Suprapubic skin (tissue), 3 donors: ENCODE measurements around the gene COL12A1.

Source experiments
- POLR2A ChIP-seq, 2 donors: fragments of 450-650 bp; IDR thresholded peaks; one replicate each; pipeline ENCODE4 v1.6.1; 2017; ENCODE audit warnings: antibody characterized with exemption in 2 of 2, mild to moderate bottlenecking in 2 of 2, moderate library complexity in 2 of 2
- TF ChIP-seq, protein P1 (sequence below), 2 donors: fragments of 200-600 bp in 1 of 2; fragments of 450-650 bp in 1 of 2; sonication (generic) in 1 of 2; IDR thresholded peaks; one replicate each; pipeline ENCODE4 v1.5.1; 2016 to 2019; ENCODE audit warnings: antibody characterized with exemption in 2 of 2, mild to moderate bottlenecking in 1 of 2, moderate library complexity in 1 of 2

DNA sequence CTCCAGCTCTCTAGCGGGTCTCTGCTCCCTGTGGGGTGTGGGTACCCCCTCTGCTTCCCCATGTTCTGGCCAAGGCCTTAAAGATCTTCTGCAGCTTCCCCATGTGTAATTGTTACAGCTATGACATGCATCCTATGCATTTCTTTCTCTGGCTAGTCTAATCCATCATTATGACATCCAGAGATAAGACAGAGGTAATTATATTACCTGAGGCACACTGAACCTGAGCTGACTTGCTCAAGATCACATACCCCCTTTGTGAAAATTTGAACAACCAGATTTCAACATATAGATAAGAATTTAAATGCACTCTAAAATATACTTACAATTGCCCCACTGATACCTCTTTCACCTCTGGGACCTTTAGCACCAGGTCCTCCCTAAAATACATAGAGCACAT is 102.4 kb downstream of the COL12A1 start:
- TF ChIP-seq POLR2A (IDR thresholded peaks at IDR 0.05), result no peak
- TF ChIP-seq, protein P1, sequence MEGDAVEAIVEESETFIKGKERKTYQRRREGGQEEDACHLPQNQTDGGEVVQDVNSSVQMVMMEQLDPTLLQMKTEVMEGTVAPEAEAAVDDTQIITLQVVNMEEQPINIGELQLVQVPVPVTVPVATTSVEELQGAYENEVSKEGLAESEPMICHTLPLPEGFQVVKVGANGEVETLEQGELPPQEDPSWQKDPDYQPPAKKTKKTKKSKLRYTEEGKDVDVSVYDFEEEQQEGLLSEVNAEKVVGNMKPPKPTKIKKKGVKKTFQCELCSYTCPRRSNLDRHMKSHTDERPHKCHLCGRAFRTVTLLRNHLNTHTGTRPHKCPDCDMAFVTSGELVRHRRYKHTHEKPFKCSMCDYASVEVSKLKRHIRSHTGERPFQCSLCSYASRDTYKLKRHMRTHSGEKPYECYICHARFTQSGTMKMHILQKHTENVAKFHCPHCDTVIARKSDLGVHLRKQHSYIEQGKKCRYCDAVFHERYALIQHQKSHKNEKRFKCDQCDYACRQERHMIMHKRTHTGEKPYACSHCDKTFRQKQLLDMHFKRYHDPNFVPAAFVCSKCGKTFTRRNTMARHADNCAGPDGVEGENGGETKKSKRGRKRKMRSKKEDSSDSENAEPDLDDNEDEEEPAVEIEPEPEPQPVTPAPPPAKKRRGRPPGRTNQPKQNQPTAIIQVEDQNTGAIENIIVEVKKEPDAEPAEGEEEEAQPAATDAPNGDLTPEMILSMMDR (IDR thresholded peaks at IDR 0.05), result no peak
